OCI-LY1 (cell line): ENCODE data around the gene CHODL.

Experiments used
- EZH2 ChIP-seq: fragments of 200-600 bp; sonication (generic), shearing (Covaris generic); IDR thresholded peaks from 2 replicates; pipeline ENCODE4 v1.8.0; 2017; ENCODE audit warnings: borderline replicate concordance, mixed run types, mild to moderate bottlenecking, antibody characterized with exemption, low read length, moderate library complexity, mixed read lengths
- TF ChIP-seq, protein P1 (sequence below): fragments of 200-600 bp; sonication (generic), shearing (Covaris generic); IDR thresholded peaks from 2 replicates; pipeline ENCODE4 v1.5.1; 2017; ENCODE audit warnings: mild to moderate bottlenecking, antibody characterized with exemption, low read length, moderate library complexity, mixed read lengths

- TF ChIP-seq, protein P1, sequence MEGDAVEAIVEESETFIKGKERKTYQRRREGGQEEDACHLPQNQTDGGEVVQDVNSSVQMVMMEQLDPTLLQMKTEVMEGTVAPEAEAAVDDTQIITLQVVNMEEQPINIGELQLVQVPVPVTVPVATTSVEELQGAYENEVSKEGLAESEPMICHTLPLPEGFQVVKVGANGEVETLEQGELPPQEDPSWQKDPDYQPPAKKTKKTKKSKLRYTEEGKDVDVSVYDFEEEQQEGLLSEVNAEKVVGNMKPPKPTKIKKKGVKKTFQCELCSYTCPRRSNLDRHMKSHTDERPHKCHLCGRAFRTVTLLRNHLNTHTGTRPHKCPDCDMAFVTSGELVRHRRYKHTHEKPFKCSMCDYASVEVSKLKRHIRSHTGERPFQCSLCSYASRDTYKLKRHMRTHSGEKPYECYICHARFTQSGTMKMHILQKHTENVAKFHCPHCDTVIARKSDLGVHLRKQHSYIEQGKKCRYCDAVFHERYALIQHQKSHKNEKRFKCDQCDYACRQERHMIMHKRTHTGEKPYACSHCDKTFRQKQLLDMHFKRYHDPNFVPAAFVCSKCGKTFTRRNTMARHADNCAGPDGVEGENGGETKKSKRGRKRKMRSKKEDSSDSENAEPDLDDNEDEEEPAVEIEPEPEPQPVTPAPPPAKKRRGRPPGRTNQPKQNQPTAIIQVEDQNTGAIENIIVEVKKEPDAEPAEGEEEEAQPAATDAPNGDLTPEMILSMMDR, result no peak
- no peak for TF ChIP-seq EZH2
These were observed 53.6 kb downstream of the CHODL start for GRCh38 chr21:18298228-18298627.
